Measurements from ENCODE around the gene ARPC2.
A peak's percentile ranks its signal among the peaks of the same experiment; 100 is the strongest.
"Not testable (repeated sequence)": the region's sequence is repeated elsewhere in the genome, so short reads cannot be mapped to it uniquely, and the experiment has no call there.

The ARPC2 gene

DNA sequence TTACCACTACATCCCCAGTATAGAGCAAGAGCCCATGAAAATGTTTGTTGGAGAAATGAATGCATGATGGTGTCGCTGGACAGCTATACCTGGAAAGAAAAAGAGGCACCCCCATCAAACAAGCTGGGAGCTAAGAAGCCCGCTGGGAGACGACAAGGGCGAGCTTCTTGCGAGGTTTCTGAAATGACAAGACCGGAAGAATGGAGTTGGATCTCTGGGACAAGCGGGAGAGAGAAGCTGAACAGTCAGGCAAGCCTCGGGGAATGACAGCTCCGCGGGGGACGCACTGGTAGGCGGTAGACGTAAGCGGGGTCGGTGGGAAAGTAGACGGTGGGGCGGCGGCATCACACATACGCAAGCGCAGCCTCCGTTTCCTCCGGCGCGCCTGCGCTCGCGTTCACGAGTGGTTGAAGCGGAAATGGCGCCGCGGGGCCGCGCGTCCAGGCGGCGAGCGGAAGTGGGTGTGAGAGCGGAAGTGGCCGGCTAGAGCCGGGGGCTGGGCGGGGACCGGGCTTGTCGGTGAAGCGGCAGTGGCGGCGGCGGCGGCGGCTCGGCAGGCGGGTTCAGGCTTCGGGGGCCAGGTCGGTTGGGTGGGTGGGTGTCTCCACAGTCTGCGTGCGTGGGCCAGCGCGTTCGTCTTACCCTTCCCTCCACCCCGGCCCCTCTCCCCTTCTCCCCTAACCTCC, at the start of gene ARPC2:
Gene ARPC2, plus strand, starts transcription at position 516 of the 686 bp plus-strand sequence. CDS start 282 bp downstream, outside the sequence.
- DNase-seq (ENCODE audit: low read depth), result peak; percentile 93

DNA sequence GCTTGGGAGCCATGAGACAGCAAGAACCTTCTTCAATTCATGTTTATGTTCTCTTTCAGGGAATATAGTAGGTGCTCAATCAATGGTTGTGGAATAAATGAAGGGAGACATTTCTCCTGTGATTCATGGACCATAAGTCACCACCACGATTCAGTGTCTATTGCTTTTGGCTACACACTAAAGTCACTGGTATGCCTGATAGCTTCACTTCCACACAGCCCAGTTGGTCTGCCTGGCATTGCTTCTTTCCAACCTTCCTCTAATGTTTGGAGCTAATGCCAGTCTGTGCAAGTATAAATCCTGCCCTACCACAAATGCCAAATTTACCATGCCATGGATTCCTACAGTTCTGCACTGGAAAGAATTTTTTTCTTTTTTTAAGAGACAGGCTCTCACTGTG, 49.0 kb upstream of the ARPC2 start:
- DNase-seq (ENCODE audit: low read depth), result no peak

DNA sequence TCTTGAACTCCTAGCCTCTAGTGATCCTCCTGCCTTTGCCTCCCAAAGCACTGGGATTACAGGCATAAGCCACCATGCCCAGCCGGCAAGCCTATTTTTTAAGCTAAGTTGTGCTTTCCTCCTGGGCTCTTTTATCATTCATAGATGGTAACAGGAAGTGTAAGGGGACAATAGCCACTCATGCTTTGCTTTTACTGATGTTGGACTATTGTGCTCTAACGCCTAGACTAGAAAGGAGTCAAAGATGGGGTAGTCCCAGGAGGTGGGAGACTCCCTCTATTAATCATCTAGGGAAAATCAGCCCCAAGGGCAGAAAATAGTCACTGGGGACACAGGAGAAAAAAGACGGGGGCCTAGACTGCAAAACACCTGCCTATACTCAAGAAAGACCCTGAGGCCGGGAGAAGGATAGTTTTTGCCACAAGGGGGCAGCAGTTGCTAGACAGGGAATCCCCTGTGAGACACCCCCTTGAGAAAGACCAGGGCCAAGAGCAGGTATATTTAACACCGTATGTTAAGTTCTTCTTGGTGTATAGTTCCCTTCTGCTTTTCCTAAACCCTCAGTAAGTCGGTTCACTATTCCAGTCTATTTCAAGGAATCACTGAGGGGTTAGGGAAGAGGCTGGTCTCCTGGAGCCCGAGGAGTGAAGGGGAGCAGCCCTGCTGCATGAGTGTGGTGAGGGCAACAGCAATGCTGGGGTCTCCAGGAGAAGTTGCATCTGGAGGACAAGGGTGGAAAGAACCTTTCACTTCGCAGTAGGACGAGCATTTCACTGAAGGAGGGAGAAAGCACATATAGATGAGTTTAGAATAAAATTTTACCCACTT, 48.1 kb upstream of the ARPC2 start:
- DNase-seq (ENCODE audit: low read depth), result peak; percentile 33

DNA sequence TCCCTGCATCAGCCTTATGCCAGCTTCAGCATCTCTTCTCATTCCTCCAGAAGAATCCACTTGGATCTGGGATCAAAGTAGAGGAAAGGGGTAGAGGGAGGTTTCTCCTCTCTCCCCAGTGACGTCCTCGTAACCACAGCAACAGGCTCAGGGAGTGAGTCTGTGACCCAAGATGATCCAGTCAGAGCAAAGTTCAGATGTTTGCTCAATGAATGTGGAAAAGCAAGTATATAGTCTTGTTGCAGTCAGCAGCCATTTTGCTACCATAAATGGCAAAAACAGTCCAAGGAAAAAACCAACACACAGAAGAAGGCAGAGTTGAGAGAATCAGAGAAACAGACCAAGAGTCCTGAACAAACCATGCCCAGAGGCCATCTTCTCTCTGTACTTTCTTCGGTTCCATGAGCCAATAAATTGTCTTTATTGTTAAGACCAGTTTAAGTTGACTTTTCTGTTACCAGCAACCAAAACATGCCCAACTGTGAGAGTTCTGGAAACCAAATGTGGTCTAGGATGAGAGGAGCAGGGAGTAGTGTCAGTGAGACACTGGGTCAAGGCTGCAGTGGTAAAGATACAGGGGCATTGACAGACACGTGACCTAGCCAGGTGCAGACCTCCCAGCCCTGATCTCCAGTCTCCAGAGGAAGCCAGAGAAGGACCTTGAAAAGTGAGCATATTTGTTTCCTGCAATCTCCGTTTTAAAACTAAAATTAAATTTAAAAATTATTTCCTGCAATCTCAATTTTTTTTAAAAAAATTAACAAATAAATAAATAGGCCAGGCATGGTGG, 47.0 kb upstream of the ARPC2 start:
- DNase-seq (ENCODE audit: low read depth), result no peak

DNA sequence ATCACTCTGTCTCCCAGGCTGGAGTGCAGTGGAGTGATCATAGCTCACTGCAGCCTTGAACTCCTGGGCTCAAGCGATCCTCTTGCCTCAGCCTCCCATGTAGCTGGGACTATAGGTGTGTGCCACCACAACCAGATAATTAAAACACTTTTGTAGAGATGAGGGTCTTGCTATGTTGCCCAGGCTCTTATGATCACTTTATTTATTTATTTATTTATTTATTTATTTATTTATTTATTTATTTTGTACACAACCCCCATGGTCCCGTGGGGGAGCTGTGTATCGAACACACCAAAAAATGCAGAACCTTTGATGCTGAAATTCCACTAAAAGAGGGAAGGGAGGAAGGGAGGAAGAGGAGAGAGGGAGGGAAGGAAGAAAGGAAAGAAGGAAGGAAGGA, 45.2 kb upstream of the ARPC2 start:
- not testable (repeated sequence) for DNase-seq (ENCODE audit: low read depth)

DNA sequence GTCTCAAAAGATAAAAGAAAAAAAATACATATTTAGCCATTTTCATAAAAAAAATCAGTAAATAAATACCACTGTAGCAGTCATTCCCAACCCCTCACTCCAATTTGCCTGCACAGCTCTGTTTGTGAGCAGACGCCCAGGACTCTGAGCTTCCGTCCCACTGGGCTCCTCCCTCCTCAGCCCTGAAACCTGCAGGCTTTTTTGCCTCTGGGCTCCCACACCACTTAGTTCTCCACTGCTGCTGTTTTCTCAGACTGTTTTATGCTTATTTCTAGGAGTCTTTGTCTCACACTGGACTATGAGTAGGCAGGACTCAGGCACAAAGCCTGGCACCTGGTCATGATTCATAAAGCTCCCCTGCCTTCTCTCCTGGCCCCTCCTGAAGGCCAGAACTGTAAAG, 44.1 kb upstream of the ARPC2 start:
- no peak for DNase-seq (ENCODE audit: low read depth)

DNA sequence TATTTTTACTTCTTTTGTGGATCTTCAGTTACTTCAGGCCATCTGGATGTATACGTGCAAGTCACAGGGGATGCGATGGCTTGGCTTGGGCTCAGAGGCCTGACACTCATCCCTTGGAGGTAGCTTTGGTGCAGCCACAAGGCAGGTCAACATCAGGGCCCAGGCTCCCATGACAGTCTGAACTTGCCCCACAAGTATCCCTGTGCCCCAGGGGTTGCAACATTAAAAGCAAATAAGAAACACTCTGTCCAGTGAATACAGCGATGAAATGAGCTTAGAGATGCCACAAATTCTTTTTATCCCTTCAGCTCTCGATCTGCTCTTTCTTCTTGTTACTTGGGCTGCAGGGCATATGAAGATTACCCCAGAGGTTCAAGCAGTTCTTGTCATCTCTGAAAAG, 37.2 kb upstream of the ARPC2 start:
- DNase-seq (ENCODE audit: low read depth), result no peak

DNA sequence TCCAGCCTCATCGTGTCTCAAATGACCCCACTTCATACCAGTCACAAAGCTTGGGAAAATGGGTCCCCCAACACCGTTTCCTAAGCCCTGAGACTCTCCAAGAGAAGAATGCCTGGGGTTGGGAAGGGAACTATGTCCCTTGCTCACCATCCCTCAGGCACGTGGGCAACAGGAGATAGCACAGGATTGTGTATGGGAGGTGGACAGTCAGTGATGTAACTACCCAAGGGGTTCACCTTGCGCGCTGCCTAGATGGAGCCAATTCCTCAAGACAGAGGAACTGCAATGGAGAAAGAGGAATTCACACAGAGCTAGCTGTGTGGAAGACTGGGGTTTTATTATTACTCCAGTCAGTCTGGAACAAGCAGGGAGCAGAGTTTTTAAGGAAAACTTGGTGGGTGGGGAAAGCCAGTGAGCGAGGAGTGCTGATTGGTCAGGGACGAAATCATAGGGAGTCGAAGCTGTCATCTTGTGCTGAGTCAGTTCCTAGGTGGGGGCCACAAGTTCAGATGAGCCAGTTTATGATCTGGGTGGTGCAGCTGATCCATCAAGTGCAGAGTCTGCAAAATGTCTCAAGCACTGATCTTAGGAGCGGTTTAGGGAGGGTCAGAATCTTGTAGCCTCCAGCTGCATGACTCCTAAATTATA, 36.4 kb upstream of the ARPC2 start:
- DNase-seq (ENCODE audit: low read depth), result no peak

DNA sequence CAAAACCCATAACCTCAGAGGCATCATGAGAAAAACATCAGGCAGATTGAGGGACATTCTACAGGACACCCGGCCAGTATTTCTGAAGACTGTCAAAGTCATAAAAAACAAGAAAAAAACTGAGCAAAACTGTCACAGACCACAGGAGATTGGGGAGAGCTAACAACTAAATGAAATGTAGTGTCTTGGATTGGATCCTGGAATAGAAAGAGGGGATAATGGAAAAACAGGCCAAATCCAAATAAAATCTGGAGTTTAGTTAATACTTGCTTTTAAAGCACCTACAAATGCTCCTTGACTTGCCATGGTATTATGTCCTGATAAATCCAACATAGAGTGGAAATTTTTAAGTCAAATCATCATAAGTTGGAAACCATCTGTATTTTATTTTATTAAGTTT, 32.7 kb upstream of the ARPC2 start:
- DNase-seq (ENCODE audit: low read depth), result no peak

DNA sequence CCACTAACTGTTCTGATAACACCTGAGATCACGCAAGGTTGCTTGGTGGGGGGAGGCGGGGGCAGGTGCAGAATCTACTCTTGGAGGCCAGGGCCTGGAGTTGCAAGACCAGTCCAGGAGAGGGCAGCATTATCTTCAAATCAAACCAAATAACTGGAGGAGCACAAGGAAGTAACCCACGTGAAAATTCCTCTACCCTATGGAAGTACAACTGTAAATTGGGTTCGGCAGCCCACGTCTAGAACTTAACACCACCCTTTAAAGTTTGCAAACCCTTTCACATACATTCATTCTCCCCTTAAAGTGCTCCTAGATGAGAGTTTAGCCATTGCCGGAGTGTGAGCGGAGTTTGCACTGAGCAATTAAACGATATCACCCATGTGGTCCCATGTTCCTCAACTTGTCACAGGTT, 30.6 kb upstream of the ARPC2 start:
- peak; percentile 6 for DNase-seq (ENCODE audit: low read depth)

DNA sequence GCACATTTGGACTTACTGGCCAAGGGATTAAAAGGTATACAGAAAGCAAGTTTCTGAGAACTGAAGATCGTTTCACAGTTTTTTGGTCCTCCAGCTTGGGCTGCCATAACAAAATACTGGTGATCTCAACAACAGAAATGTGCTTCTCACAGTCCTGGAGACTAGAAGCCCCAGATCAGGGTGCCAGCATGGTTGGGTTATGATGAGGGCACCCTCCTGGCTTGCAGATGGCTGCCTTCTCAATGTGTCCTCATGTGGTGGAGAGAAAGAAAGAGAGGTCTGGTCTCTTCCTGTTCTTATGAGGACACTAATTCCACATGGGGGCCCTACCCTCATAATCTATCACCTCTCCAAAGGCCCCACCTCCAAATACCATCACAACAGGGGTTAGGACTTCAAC, 30.1 kb upstream of the ARPC2 start:
- DNase-seq (ENCODE audit: low read depth), result no peak

DNA sequence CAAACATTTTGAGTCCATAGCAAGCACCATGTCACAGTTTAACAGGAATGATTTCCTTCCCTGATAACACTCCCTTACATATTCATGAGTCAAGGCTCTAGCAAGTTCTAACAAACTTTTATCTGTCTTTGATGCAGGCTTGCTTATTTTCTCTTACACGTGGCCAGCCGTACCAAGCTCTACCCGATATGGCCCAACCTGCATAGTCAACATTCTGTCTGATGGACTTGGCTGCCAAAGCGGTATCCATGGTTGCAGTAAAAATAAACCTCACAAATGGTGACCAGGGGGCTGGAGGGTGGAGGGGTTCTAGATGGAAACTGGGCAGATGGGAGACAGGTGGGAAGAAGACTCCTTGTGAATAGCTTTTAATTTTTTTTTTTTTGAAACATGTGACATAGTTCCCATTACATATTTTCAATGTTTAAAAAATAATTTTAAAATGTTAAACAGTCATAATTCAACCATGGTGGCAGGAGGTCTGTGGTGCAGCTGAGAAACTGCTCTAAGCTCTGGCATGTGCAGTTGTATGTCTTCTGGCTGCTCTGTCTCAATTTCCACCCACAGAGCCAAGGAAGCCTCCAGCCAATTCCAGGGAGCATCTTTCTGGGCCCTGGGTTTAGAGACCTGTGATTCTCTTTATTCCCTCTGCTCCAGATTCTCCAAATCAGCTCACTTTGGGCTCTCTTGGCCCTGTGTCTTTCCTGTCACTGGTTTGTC, 29.5 kb upstream of the ARPC2 start:
- DNase-seq (ENCODE audit: low read depth), result no peak

DNA sequence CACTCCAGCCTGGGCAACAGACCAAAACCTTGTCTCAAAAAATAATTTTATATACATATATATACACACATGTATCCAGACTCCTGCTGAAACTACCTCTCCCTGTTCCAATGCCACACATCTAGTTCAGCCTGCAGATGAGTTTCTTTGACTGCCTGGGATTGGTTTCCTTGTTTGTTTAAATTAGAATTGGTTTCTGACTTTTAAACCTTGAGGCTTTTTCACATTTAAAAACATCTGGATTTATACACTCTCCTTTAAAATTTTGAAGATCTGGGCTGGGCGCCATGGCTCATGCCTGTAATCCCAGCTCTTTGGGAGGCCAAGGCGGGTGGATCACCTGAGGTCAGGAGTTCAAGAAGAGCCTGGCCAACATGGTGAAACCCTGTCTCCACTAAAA, 28.5 kb upstream of the ARPC2 start:
- DNase-seq (ENCODE audit: low read depth), result no peak

DNA sequence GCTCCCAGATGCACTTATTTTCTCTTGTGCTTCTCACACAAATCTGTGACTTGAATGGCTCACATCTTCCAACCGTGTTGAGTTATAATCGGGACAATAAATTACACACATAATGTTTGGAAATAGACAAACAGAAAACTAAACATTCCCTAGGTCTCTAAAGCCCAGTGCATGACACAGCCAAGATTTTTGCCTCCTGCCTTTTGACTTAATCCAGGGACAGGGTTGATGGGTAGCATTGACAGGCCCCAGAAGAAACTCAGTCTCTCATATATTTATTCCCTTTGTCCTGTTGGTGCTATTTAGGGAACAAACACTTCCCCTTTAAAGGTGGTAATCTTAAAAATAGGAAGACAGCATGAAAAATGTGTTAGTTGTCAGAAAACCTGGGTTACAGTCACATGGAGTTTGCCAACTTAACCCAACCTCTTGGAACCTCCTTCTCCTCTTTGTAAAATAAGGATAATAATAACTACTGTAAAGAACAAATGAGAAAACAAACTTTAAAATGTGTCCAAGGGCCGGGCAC, 24.0 kb upstream of the ARPC2 start:
- DNase-seq (ENCODE audit: low read depth), result no peak

DNA sequence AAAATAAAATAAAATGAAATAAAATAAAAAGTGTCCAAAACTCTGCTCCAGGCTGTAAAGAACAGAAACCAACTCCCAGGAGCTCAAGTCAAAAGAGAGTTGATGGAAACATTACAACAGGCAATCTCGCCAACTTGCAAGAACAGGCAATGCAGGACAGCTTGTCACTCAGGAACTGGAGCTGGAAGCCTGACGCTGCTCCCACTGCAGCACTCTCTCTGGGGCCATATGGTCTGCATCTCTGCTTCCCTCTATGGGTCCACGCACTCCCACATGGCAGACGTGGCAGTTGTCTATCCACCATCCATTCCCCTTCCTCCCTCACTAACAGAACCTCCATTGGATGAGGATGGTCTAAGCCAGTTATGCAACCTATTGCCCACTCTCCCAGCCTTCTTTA, 23.3 kb upstream of the ARPC2 start:
- no peak for DNase-seq (ENCODE audit: low read depth)

DNA sequence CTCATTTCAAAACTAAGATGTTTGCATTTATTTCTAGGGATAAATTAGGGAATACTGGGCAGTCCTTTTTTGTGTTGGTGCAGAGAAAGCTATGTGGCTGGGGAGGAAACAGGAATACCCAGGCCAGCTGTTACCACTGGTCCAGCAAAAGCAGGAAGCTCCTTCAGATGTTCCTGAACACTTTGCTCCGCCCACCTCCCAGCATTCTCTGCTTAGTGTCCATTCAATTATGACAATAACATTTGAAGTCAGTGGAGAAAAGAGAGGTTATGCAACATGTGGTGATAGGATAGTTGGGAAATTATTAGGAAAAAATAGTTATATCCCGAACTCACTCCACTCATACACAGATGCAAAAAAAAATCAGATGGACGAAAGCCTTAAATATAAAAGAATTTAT, 22.1 kb upstream of the ARPC2 start:
- DNase-seq (ENCODE audit: low read depth), result no peak

DNA sequence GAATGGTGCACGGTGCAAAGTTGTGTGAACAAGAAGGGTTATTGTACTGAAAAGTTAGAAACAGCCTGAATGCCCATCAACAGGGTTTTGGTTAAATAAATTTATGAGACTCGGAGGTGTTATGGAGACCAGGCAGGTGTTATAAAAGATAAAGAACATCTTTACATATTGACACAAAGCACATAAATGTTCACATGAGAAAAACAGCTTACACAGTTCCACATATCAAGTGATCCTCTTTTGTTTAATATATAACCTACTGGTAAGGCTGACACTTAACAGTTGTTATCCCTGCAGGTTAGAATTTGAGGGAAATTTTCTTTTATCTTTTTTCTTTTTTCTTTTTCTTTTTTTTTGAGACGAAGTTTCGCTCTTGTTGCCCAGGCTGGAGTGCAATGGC, 20.0 kb upstream of the ARPC2 start:
- DNase-seq (ENCODE audit: low read depth), result no peak

DNA sequence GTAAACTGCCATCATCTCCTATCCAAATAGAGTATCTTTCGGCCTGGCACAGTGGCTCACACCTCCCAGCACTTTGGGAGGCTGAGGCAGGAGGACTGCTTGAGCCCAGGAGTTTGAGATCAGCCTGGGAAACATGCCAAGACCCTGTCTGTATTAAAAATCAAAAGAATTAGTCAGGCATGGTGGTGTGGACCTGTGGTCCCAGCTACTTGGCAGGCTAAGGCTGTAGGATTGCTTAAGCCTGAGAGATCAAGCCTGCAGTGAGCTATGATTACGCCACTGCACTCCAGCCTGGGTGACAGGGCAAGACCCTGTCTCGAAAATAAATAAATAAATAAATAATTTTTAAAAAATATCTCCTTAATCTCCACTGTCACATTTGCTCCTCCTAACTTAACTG, 14.7 kb upstream of the ARPC2 start:
- no peak for DNase-seq (ENCODE audit: low read depth)

DNA sequence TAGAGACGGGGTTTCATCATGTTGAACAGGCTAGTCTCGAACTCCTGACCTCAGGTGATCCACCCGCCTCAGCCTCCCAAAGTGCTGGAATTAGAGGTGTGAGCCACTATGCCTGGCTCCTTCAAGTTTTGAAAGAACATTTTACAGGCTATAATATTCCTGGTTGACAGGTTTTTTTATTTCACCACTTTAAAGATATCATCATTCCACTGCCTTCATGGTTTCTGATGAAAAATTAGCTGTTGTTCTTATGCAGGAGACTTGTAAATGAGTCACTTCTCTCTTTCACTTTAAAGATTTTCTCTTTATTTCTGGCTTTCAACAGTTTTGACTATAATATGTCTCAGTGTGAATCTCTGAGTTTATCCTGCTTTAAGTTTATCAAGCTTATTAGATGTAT, 7.9 kb upstream of the ARPC2 start:
- no peak for DNase-seq (ENCODE audit: low read depth)

DNA sequence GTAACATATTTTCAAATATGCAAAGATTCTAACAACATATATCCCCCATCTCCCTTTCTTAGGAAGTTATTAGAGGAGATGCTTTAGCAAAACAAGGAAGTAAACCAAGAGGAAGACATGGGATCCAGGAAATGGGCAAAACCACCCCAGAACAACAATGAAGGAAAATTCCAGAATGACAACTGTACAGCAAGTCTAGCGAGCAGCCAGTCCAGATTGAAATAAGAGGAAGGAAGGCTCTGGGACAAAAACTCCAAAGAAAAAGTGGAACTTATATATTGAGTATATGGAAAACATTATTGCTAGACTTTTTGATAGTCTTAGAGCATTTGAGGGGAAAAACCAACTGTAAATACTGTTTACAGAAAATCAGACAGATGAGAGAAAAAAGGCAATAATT, 2.9 kb upstream of the ARPC2 start:
- DNase-seq (ENCODE audit: low read depth), result no peak

DNA sequence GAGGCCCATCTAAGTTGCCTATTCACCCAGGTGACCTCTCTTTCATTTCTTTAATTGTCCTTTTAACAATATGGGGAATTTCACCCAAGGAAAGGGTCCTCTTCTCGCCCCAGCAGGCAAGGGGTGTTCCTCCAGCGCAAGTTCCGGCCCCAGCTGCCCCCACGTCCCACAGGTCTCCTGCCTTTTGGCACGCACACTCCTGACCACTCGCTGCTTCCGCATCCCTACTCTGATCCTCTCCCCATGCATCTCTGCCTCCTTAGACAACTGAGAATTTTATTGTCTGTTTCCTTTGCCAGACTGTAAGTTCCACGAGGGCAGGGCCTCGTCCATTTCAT, 684 bp upstream of the ARPC2 start:
- DNase-seq (ENCODE audit: low read depth), result no peak
